Activated CD8-positive, alpha-beta memory T cell treated with anti-CD3 and anti-CD28 coated beads, Interleukin-2, amount 50 U/mL, for 24 hours (primary cell): ENCODE measurements around the gene HDAC4.
"Not testable (repeated sequence)": the region's sequence is repeated elsewhere in the genome, so short reads cannot be mapped to it uniquely, and the experiment has no call there.

ENCODE experiments used
- DNase-seq: peaks from one replicate; pipeline ENCODE4 v3.0.0-alpha.2; 2020; ENCODE audit errors: extremely low read depth

HDAC4 gene

DNA sequence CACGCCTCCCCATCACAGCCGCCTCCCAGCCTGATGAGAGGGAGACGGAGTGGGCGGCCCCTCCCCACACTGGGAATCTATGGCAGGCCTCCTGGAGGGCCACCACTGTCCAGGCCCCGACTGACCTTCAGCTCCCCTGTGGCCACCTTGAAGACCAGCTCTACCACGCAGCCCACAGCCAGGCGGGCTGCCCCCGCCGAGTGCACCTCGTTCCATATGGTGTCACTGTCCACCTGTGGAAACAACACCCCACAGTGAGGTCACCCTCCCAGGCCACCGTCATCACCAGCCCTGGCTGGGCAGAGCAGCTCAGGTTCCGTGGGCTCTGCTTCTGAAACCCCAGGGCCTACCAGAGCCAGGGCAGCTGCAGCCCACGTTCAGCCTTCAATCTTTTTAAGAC, 310.9 kb downstream of the HDAC4 start:
- DNase-seq: no peak

GRCh38 chr2:239087046-239087710, 313.6 kb downstream of the HDAC4 start:
- no peak for DNase-seq

- DNase-seq: no peak
Measured at GRCh38 chr2:239086325-239087020, 314.3 kb downstream of the HDAC4 start.

DNA sequence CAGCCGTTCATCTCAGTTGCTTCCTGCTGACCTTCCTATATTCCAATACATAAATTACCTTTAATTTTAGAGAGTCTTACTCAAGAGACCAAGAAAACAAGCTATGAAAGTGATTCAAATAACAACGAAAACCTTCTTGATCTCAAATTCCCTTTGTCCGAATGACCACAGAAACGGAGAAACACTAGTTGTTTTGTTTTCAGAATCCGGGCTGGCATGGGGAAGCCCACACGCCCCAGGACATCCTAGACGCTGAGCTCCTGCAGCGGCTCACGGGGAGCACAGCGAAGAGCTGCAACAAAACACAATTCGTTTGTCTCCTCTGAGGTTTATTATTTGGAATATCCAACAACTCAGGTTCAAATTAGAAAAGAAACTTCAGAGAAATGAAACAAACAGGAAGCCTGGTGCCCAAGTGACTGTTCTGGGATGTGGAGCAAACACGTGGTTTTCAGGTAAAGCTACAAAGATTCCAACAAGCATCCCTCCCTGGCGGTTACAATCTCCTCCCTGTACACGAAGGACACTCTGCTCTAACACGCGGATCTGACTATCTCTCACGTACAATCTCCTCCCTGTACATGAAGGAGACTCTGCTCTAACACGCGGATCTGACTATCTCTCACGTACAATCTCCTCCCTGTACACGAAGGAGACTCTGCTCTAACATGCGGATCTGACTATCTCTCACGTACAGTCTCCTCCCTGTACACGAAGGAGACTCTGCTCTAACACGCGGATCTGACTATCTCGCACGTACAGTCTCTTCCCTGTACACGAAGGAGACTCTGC, 315.4 kb downstream of the HDAC4 start:
- no peak for DNase-seq

DNA sequence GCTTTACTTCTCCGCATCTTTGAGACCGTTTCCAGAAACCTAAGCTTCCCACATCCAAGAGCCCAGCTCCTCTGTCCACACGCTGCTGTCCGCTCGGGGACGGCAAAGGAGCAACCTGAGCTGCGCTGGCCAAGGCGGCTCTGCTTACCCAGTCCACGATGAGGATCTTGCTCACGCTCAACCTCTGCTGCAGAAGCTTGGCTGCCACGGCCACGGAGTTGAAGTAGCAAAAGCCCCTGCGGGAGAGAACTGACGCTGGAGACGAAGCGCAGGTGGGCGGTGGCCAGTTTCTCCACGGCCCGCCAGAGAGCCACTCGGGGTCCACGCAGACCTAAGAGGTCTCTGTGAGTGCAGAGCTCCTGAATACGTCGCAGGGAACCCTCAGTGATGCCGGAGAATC, 316.8 kb downstream of the HDAC4 start:
- no peak for DNase-seq

GRCh38 chr2:239082425-239082824, 318.4 kb downstream of the HDAC4 start:
- no peak for DNase-seq

- DNase-seq: no peak
Measured at GRCh38 chr2:239081622-239082021, 319.2 kb downstream of the HDAC4 start.

DNA sequence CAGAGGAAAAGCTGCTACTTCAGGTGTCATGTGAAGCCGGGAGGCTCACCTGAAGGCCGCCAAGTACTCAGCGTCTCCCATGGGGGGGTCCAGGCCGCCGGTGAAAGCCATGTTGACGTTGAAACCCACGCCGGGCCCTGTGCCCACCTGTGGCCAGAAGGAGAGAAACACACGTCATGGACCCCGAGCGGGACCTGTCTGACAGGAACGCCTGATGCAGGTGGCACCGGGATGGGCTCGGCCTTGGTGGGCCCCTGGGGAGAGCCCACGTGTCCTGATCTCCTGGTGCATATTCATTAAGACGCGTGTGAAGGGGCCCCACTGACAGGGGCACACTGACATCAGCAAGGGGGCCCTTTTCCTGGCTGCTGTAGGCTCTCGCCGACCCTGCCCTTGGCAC, 319.8 kb downstream of the HDAC4 start:
- DNase-seq: no peak

GRCh38 chr2:239079671-239080294, 321.0 kb downstream of the HDAC4 start:
- no peak for DNase-seq

GRCh38 chr2:239078128-239078924, 322.5 kb downstream of the HDAC4 start:
- no peak for DNase-seq

GRCh38 chr2:239077260-239077659, 323.6 kb downstream of the HDAC4 start:
- DNase-seq: no peak

GRCh38 chr2:239075918-239076758, 324.7 kb downstream of the HDAC4 start:
- no peak for DNase-seq

DNA sequence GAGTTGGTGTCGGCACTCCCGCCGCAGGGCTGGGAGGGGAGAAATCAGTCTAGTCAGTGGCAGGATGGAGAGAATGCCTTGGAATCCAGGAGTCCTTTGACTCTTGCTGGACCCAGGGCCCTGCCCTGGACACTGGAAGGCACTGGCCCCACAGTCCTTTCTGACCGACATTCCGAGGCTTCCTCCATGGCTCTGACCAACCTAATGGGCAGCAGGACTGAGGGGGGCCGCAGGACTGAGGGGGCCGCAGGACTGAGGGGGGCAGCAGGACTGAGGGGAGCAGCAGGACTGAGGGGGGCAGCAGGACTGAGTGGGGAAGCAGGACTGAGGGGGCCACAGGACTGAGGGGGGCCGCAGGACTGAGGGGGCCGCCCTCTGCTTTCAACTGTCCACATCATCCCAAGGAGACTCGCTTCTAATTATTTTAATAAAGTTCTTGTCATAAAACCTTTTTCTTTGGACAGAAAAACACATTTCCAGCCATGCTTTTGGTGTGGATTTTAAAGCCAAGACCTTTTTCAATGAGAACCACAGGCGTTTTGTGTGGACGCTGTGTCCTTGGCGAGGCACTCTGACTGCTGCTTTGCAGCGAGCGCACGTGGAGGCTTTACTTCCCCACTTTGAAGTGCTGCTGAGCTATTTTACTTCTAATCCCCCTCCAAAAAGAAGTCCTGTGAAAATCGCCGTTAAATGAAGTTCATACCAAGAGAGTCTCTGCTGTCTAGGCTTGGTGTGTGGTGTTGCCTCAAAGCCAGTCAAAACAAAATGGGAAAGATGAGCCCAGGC, 326.9 kb downstream of the HDAC4 start:
- no peak for DNase-seq

- no peak for DNase-seq
Measured at GRCh38 chr2:239073270-239073669, 327.6 kb downstream of the HDAC4 start.

DNA sequence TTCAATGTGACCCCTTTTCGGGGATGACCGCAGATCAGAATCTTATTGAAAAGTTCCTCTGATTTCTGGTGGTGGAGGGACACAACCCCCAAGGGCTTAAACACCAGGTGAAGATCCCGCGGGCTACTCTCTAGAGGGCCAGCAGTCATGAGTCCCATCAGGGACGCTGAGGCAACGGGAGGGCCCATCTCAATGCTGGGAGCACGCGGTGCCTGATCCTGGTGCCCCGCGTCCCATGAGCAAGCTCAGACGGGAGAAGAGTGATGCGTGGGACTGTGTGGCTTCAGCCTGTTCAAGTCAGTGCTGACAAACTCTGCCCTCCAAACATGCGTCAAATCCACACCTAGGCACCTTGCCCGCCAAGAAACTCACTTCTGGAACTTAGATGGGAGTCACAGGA, 328.0 kb downstream of the HDAC4 start:
- no peak for DNase-seq

DNA sequence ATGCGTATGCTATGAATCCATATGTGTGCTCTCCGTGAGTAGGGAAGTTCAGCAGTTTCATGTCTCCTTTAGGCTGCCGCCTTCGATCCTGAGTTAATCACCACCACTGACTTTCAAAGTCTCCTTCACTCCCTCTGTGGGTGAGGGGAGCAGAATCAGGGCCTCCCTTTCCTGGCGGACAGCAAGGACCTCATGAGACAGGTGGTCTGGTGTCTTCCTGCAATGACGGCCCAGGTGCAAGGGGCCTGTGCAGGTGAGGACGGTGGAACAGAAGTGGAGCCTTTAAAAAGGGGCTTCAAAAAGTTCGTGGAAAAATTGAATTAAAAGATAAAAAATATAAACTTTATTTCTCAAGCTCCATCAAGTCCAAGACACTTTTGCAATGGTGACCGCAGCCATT, 330.4 kb downstream of the HDAC4 start:
- no peak for DNase-seq

- DNase-seq: not testable (repeated sequence)
Measured at GRCh38 chr2:239069362-239070333, 331.2 kb downstream of the HDAC4 start.

DNA sequence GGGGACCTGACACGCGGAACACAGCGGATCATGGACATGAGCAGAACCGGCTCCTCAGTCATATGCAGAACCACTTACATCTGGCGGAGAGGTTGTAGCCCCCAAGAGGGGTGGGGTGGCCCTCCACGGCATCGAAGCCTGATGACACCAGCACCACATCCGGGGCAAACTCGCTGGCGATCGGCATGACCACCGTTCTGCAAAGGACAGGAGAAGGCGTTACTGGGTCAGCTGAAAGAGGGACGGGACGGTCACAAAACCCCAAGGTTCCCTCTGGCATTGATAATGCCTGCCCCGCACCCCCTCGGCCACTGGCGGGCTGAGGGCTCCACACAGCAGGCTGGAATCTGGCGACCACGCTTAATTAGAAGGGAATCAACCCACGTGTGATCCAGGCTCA, 332.4 kb downstream of the HDAC4 start:
- no peak for DNase-seq
